ENCODE measurements around the gene SRSF1. TPM values are rescaled to one million over a fixed set of nuclear protein-coding genes. Genes with fewer than 3 reads are reported as not detected.

SRSF1 gene
- total and polyA plus RNA-seq, 4 donors: 52.3 to 201 (median 114) TPM

DNA sequence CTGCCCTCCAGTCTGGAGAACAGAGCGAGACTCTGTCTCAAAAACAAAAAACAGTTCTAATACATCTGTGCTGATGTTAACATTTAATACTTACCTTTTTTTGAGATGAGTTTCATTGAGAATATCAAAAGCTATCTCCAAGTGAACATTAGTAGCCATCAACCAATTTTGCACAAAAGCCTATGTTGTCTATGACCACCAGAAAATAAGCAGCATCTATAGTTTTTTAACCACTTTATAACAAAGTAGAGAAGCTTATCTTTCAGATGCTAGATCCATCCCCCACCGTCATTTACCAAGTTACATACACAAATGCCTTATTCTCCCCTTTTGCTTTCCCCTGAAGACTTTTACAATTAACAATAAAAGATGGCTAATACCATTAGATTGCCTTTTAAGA lies 4.1 kb downstream of the SRSF1 start:
- Histone ChIP-seq H3K27me3 (ENCODE audit: control insufficient read depth in 4 of 4, insufficient read depth in 4 of 4, low read length in 3 of 4) (no peaks in the 10 kb centered on the region), H3K4me3 (ENCODE audit: low read depth in 1 of 3, low read length in 3 of 3) (no peak overlapping the region), H3K4me1 (ENCODE audit: control insufficient read depth in 4 of 4, insufficient read depth in 4 of 4, low read length in 3 of 4) (peaks cover 1 to 29% (median 28%) of the 10 kb centered on the region in 4 donors), H3K9ac (ENCODE audit: low read depth in 1 of 2, low read length in 2 of 2) (no peak overlapping the region), H3K36me3 (ENCODE audit: control insufficient read depth in 4 of 4, insufficient read depth in 3 of 4, low read depth in 1 of 4, low read length in 3 of 4) (peaks cover 6 to 36% (median 30%) of the 10 kb centered on the region in 4 donors), H3K9me3 (ENCODE audit: control insufficient read depth in 4 of 4, low read length in 3 of 4) (no peaks in the 10 kb centered on the region), H3K27ac (ENCODE audit: low read depth in 1 of 2, low read length in 2 of 2) (no peak overlapping the region)
- WGBS: 93% methylated on average over 2 of the region's 2 CpGs
- TF ChIP-seq RXRA (IDR thresholded peaks at IDR 0.05) (no peak), GABPA (IDR thresholded peaks at IDR 0.05 in 1 of 2, conservative IDR thresholded peaks at IDR 0.05 in 1 of 2) (no peak), HNF4A (conservative IDR thresholded peaks at IDR 0.05) (no peak), JUND (IDR thresholded peaks at IDR 0.05) (no peak), NR2F2 (IDR thresholded peaks at IDR 0.05) (no peak)
- no peak for DNase-seq (ENCODE audit: low spot score)

DNA sequence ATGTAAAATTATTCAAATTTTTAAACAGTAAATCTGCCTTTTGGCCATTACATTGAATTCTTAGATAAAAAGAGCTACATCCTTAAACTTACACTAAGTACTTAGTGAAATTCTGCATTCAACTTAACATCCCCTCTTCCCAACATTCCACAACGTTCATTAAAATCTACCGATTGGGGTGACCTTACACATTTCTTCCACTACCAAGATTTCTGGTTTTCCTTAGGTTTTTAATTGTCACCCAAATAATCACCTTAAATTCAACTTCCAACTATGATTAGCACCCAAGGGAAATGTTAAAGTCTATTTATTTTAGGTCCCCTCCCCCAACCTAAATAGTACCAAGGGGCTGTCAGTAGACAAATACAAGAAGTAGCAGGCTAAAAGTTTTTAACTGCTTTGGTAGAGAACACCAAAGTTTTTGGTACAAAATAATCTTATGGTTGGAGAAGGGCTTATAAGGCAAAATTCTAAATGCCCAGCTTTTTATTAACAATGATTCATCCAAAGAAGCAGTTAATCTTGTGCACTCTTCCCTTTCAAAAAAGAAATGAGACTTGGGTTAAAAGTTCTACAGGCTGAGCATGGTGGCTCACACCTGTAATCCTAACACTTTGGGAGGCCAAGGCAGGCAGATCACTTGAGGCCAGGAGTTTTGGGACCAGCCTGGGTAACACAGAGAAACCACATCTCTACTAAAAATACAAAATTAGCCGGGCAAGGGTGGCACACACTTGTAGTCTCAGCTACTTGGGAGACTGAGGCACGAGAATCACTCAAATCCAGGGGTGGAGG lies 4.7 kb downstream of the SRSF1 start:
- Histone ChIP-seq H3K27ac (ENCODE audit: low read depth in 1 of 2, low read length in 2 of 2) (no peak overlapping the region), H3K27me3 (ENCODE audit: control insufficient read depth in 4 of 4, insufficient read depth in 4 of 4, low read length in 3 of 4) (no peaks in the 10 kb centered on the region), H3K4me3 (ENCODE audit: low read depth in 1 of 3, low read length in 3 of 3) (no peak overlapping the region), H3K4me1 (ENCODE audit: control insufficient read depth in 4 of 4, insufficient read depth in 4 of 4, low read length in 3 of 4) (peaks cover 1 to 26% (median 24%) of the 10 kb centered on the region in 4 donors), H3K36me3 (ENCODE audit: control insufficient read depth in 4 of 4, insufficient read depth in 3 of 4, low read depth in 1 of 4, low read length in 3 of 4) (peaks cover 6 to 36% (median 30%) of the 10 kb centered on the region in 4 donors), H3K9me3 (ENCODE audit: control insufficient read depth in 4 of 4, low read length in 3 of 4) (no peaks in the 10 kb centered on the region), H3K9ac (ENCODE audit: low read depth in 1 of 2, low read length in 2 of 2) (no peak overlapping the region)
- WGBS: 86% methylated on average over 4 of the region's 4 CpGs
- no peak for TF ChIP-seq YY1 (IDR thresholded peaks at IDR 0.05)
- TF ChIP-seq, protein P1, sequence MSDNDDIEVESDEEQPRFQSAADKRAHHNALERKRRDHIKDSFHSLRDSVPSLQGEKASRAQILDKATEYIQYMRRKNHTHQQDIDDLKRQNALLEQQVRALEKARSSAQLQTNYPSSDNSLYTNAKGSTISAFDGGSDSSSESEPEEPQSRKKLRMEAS (IDR thresholded peaks at IDR 0.05): no peak
- no peak for TF ChIP-seq EGR1 (IDR thresholded peaks at IDR 0.05; ENCODE audit: low read depth in 2 of 2)
- TF ChIP-seq, protein P2, sequence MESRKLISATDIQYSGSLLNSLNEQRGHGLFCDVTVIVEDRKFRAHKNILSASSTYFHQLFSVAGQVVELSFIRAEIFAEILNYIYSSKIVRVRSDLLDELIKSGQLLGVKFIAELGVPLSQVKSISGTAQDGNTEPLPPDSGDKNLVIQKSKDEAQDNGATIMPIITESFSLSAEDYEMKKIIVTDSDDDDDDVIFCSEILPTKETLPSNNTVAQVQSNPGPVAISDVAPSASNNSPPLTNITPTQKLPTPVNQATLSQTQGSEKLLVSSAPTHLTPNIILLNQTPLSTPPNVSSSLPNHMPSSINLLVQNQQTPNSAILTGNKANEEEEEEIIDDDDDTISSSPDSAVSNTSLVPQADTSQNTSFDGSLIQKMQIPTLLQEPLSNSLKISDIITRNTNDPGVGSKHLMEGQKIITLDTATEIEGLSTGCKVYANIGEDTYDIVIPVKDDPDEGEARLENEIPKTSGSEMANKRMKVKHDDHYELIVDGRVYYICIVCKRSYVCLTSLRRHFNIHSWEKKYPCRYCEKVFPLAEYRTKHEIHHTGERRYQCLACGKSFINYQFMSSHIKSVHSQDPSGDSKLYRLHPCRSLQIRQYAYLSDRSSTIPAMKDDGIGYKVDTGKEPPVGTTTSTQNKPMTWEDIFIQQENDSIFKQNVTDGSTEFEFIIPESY (IDR thresholded peaks at IDR 0.05): no peak
- TF ChIP-seq, protein P3, sequence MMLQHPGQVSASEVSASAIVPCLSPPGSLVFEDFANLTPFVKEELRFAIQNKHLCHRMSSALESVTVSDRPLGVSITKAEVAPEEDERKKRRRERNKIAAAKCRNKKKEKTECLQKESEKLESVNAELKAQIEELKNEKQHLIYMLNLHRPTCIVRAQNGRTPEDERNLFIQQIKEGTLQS (IDR thresholded peaks at IDR 0.05): no peak
- TF ChIP-seq, protein P4, sequence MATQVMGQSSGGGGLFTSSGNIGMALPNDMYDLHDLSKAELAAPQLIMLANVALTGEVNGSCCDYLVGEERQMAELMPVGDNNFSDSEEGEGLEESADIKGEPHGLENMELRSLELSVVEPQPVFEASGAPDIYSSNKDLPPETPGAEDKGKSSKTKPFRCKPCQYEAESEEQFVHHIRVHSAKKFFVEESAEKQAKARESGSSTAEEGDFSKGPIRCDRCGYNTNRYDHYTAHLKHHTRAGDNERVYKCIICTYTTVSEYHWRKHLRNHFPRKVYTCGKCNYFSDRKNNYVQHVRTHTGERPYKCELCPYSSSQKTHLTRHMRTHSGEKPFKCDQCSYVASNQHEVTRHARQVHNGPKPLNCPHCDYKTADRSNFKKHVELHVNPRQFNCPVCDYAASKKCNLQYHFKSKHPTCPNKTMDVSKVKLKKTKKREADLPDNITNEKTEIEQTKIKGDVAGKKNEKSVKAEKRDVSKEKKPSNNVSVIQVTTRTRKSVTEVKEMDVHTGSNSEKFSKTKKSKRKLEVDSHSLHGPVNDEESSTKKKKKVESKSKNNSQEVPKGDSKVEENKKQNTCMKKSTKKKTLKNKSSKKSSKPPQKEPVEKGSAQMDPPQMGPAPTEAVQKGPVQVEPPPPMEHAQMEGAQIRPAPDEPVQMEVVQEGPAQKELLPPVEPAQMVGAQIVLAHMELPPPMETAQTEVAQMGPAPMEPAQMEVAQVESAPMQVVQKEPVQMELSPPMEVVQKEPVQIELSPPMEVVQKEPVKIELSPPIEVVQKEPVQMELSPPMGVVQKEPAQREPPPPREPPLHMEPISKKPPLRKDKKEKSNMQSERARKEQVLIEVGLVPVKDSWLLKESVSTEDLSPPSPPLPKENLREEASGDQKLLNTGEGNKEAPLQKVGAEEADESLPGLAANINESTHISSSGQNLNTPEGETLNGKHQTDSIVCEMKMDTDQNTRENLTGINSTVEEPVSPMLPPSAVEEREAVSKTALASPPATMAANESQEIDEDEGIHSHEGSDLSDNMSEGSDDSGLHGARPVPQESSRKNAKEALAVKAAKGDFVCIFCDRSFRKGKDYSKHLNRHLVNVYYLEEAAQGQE (IDR thresholded peaks at IDR 0.05): no peak
- no peak for TF ChIP-seq RXRA (IDR thresholded peaks at IDR 0.05)
- no peak for DNase-seq (ENCODE audit: low spot score)

Measured in liver (tissue), 9 donors.